GM18861 (cell line): ENCODE data around the gene CCL25.

Experiments
- ATAC-seq: cut with Tn5 transposase; IDR thresholded peaks from one replicate; pipeline ENCODE4 v1.9.1; 2021; ENCODE audit not compliant: unreplicated experiment

CCL25 gene

GRCh38 chr19:8109455-8109854, 56.9 kb downstream of the CCL25 start:
- ATAC-seq: no peak

GRCh38 chr19:8109890-8110662, 57.5 kb downstream of the CCL25 start:
- no peak for ATAC-seq

GRCh38 chr19:8110931-8111330, 58.4 kb downstream of the CCL25 start:
- no peak for ATAC-seq

GRCh38 chr19:8111376-8111775, 58.8 kb downstream of the CCL25 start:
- ATAC-seq: no peak
